Measurements from ENCODE around the gene ZNF365. TPM values are rescaled to one million over a fixed set of nuclear protein-coding genes. Genes with fewer than 3 reads are reported as not detected.

Gene ZNF365
- total and polyA plus RNA-seq, 2 of the 8 experiments (the other 6 are each of a cell fraction or from before 2014, with no cell fraction given) = 0.41 to 0.43 TPM

DNA sequence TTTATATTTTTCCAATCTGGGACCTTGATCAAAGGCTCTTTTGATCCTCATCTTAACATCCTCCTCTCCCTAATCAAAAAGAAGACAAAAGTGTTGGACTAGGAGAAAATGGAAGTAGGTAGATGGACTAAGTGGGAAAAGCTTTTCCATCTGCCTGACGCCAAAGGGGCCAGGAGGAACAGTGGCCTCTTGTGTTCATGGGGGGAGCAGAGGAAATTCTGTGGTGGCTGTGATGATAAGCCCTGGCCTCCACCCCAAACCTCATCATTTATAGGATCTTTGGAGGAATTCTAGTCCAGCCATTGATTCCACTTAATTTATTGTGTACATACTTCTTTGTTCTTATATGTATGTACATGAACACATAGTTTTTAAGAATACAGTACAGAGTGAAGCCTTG lies 21.7 kb downstream of the ZNF365 start:
- no peak for DNase-seq (ENCODE audit: low read depth in 1 of 2, low spot score in 2 of 2)
- H3K79me1 ChIP-seq (ENCODE audit: low read depth, low read length) = no peaks in the 10 kb centered on the region
- no peak overlapping the region for H3K56ac ChIP-seq (replicated peaks; ENCODE audit: insufficient read length, low read depth, low read length)
- no peak overlapping the region for H3K4me3 ChIP-seq (ENCODE audit: extremely low read depth in 1 of 4, insufficient read depth in 2 of 4, low read depth in 3 of 4, low read length in 4 of 4)
- CTCF ChIA-PET (ENCODE audit: partially characterized antibody) = interaction anchor here (0.6 kb wide), 1 partner anchor 132 kb away, joined by 3 read pairs; no protein-coding TSS in a partner anchor
- no peak overlapping the region for H3K14ac ChIP-seq (ENCODE audit: insufficient read length)
- H2BK5ac ChIP-seq (ENCODE audit: low read depth, low read length) = no peak overlapping the region
- no peak overlapping the region for H3K23ac ChIP-seq (ENCODE audit: insufficient read length)
- peaks cover 0 to 4% (median 0%) of the 10 kb centered on the region in 4 experiments; a peak in 1 of 7 replicates for H3K4me1 ChIP-seq (replicated peaks in 1 of 4; ENCODE audit: control insufficient read depth in 3 of 4, insufficient read depth in 4 of 4, low read length in 3 of 4)
- no peak overlapping the region for H3K4me2 ChIP-seq (ENCODE audit: insufficient read depth in 1 of 2, low read depth in 2 of 2, low read length in 2 of 2)
- no peak overlapping the region for H3K18ac ChIP-seq (ENCODE audit: extremely low read depth, low read length)
- no peaks in the 10 kb centered on the region for H3K79me2 ChIP-seq (ENCODE audit: control insufficient read depth in 1 of 2, insufficient read depth in 2 of 2, low read length in 2 of 2)
- H2BK120ac ChIP-seq (replicated peaks; ENCODE audit: low read depth, low read length) = no peak overlapping the region
- H3K27me3 ChIP-seq (replicated peaks in 1 of 4; ENCODE audit: control insufficient read depth in 3 of 4, extremely low read depth in 1 of 4, insufficient read depth in 3 of 4, low read length in 3 of 4) = peaks cover 0 to 2% (median 0%) of the 10 kb centered on the region in 4 experiments; a peak in 1 of 7 replicates
- H4K5ac ChIP-seq (ENCODE audit: insufficient read length, low read depth, low read length) = no peak overlapping the region
- no peak overlapping the region for H2AFZ ChIP-seq (ENCODE audit: low read length)
- POLR2A ChIA-PET (ENCODE audit: partially characterized antibody) = no interaction called here
- no peaks in the 10 kb centered on the region for H3K36me3 ChIP-seq (ENCODE audit: control insufficient read depth in 2 of 4, insufficient read depth in 4 of 4, low read length in 3 of 4)
- no peaks in the 10 kb centered on the region for H3K23me2 ChIP-seq (ENCODE audit: low read depth, low read length)
- H3K27ac ChIP-seq (ENCODE audit: low read depth, low read length) = no peak overlapping the region
- no peak for FAIRE-seq
- no peak overlapping the region for H2AK5ac ChIP-seq (ENCODE audit: low read depth, low read length)
- no peak for TF ChIP-seq JUN (IDR thresholded peaks at IDR 0.05; ENCODE audit: low read depth, low read length)
- TF ChIP-seq, protein P1, sequence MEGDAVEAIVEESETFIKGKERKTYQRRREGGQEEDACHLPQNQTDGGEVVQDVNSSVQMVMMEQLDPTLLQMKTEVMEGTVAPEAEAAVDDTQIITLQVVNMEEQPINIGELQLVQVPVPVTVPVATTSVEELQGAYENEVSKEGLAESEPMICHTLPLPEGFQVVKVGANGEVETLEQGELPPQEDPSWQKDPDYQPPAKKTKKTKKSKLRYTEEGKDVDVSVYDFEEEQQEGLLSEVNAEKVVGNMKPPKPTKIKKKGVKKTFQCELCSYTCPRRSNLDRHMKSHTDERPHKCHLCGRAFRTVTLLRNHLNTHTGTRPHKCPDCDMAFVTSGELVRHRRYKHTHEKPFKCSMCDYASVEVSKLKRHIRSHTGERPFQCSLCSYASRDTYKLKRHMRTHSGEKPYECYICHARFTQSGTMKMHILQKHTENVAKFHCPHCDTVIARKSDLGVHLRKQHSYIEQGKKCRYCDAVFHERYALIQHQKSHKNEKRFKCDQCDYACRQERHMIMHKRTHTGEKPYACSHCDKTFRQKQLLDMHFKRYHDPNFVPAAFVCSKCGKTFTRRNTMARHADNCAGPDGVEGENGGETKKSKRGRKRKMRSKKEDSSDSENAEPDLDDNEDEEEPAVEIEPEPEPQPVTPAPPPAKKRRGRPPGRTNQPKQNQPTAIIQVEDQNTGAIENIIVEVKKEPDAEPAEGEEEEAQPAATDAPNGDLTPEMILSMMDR (IDR thresholded peaks at IDR 0.05; ENCODE audit: control extremely low read depth in 1 of 3, insufficient read depth in 1 of 3, low read depth in 1 of 3, low read length in 3 of 3) = peak in 1 of 3 experiments; percentile 8; a peak in 1 of 4 replicates
- H3K4ac ChIP-seq (replicated peaks; ENCODE audit: insufficient read length, low read depth, low read length) = no peak overlapping the region
- no peak overlapping the region for H4K8ac ChIP-seq (ENCODE audit: extremely low read depth, insufficient read depth, low read length)
- no peak overlapping the region for H2BK12ac ChIP-seq (ENCODE audit: low read depth, low read length)
- H2BK20ac ChIP-seq (ENCODE audit: low read length) = no peak overlapping the region
- 81% methylated on average over 1 of the region's 1 CpG; no CpG with 5 or more reads in 1 of the 2 experiments for WGBS, 2 experiments (ENCODE audit: extremely low coverage in 1 of 2, insufficient coverage in 1 of 2, insufficient read length in 1 of 2, insufficient replicate concordance in 2 of 2, low coverage in 1 of 2, low lambda C conversion rate in 2 of 2, missing lambda C conversion rate in 1 of 2)
- no peaks in the 10 kb centered on the region for H3K9me3 ChIP-seq (ENCODE audit: insufficient read depth in 2 of 2, low read depth in 1 of 2, low read length in 1 of 2)
- H2BK15ac ChIP-seq (ENCODE audit: low read length) = no peak overlapping the region
- no peak overlapping the region for H3K9ac ChIP-seq (replicated peaks in 1 of 4; ENCODE audit: extremely low read depth in 1 of 4, low read depth in 3 of 4, low read length in 3 of 4)
- H4K91ac ChIP-seq (replicated peaks; ENCODE audit: insufficient read length, low read length) = no peak overlapping the region
- no peaks in the 10 kb centered on the region for H4K20me1 ChIP-seq (replicated peaks in 1 of 2; ENCODE audit: control insufficient read depth in 1 of 2, insufficient read depth in 2 of 2, low read length in 2 of 2)

Measured in H1 (cell line).